DND-41 (cell line): ENCODE results near the gene RPN2.

Experiments
- CTCF ChIP-seq: IDR thresholded peaks from 2 replicates; pipeline ENCODE4 v1.5.1; 2012; ENCODE audit warnings: borderline replicate concordance, low read length, moderate library complexity, mild to moderate bottlenecking; ENCODE audit not compliant: poor library complexity, severe bottlenecking; ENCODE audit errors: extremely low read depth
- EZH2 ChIP-seq: IDR thresholded peaks from 3 replicates; pipeline ENCODE4 v1.6.1; 2012; ENCODE audit warnings: borderline replicate concordance, low read depth, mild to moderate bottlenecking, moderate library complexity, low read length, inconsistent platforms; ENCODE audit not compliant: severe bottlenecking

GRCh38 chr20:37273988-37274387, 94.9 kb downstream of the RPN2 start:
- no peak for TF ChIP-seq CTCF
- TF ChIP-seq EZH2 = no peak
